ENCODE data around the gene MRPL28.

MRPL28 gene

GRCh38 chr16:330741-331140, 39.6 kb downstream of the MRPL28 start:
- no peaks in the 10 kb centered on the region for H3K27me3 ChIP-seq
- H3K36me3 ChIP-seq, result no peaks in the 10 kb centered on the region
- H3K27ac ChIP-seq, result no peak overlapping the region
- no peak for DNase-seq
- peaks cover 0 to 24% (median 17%) of the 10 kb centered on the region in 4 donors for H3K4me1 ChIP-seq
- H3K9me3 ChIP-seq, result no peaks in the 10 kb centered on the region
- intact Hi-C loops (cut with DNase I; ENCODE audit: low total_unique reads), result no loop called here
- TF ChIP-seq CTCF (IDR thresholded peaks at IDR 0.05), result no peak
- H3K4me3 ChIP-seq, result no peak overlapping the region

- TF ChIP-seq CTCF (IDR thresholded peaks at IDR 0.05), result no peak
- DNase-seq, result no peak
- Histone ChIP-seq H3K27ac (no peak overlapping the region), H3K9me3 (no peaks in the 10 kb centered on the region), H3K36me3 (peaks cover 0 to 12% (median 4%) of the 10 kb centered on the region in 3 donors), H3K4me3 (no peak overlapping the region), H3K4me1 (peaks cover 0 to 36% (median 17%) of the 10 kb centered on the region in 4 donors), H3K27me3 (no peaks in the 10 kb centered on the region)
- intact Hi-C loops (cut with DNase I; ENCODE audit: low total_unique reads), result no loop called here
Observed at GRCh38 chr16:325375-326145, 44.8 kb downstream of the MRPL28 start.

- peaks cover 0 to 12% (median 4%) of the 10 kb centered on the region in 3 donors for H3K36me3 ChIP-seq
- H3K4me1 ChIP-seq, result peaks cover 0 to 31% (median 17%) of the 10 kb centered on the region in 4 donors
- no peaks in the 10 kb centered on the region for H3K27me3 ChIP-seq
- H3K4me3 ChIP-seq, result no peak overlapping the region
- DNase-seq, result no peak
- TF ChIP-seq CTCF (IDR thresholded peaks at IDR 0.05), result no peak
- no peak overlapping the region for H3K27ac ChIP-seq
- intact Hi-C loops (cut with DNase I; ENCODE audit: low total_unique reads), result no loop called here
- no peaks in the 10 kb centered on the region for H3K9me3 ChIP-seq
Observed at GRCh38 chr16:324451-325334, 45.6 kb downstream of the MRPL28 start.

GRCh38 chr16:324201-324450, 46.2 kb downstream of the MRPL28 start:
- intact Hi-C loops (cut with DNase I; ENCODE audit: low total_unique reads), result no loop called here
- H3K4me3 ChIP-seq, result no peak overlapping the region
- no peaks in the 10 kb centered on the region for H3K9me3 ChIP-seq
- peaks cover 0 to 31% (median 17%) of the 10 kb centered on the region in 4 donors for H3K4me1 ChIP-seq
- DNase-seq, result no peak
- no peak overlapping the region for H3K27ac ChIP-seq
- no peak for TF ChIP-seq CTCF (IDR thresholded peaks at IDR 0.05)
- no peaks in the 10 kb centered on the region for H3K27me3 ChIP-seq
- H3K36me3 ChIP-seq, result peaks cover 0 to 17% (median 8%) of the 10 kb centered on the region in 3 donors

GRCh38 chr16:322476-323143, 47.7 kb downstream of the MRPL28 start:
- Histone ChIP-seq H3K4me3 (no peak overlapping the region), H3K27me3 (no peaks in the 10 kb centered on the region), H3K4me1 (peaks cover 0 to 24% (median 12%) of the 10 kb centered on the region in 4 donors), H3K27ac (no peak overlapping the region), H3K36me3 (peaks cover 0 to 31% (median 15%) of the 10 kb centered on the region in 3 donors), H3K9me3 (no peaks in the 10 kb centered on the region)
- TF ChIP-seq CTCF (IDR thresholded peaks at IDR 0.05), result no peak
- intact Hi-C loops (cut with DNase I; ENCODE audit: low total_unique reads), result no loop called here
- no peak for DNase-seq

All from tibial artery (tissue), 4 donors.